NCI-H774 (cell line): ENCODE data around the gene PKP3.
"Not testable (repeated sequence)": the region's sequence is repeated elsewhere in the genome, so short reads cannot be mapped to it uniquely, and the experiment has no call there.

ENCODE experiments used
- DNase-seq: peaks from one replicate; lab custom pipeline; 2025; lab: John Stamatoyannopoulos, UW

Gene PKP3

GRCh38 chr11:425301-425700, 31.3 kb downstream of the PKP3 start:
- no peak for DNase-seq

DNA sequence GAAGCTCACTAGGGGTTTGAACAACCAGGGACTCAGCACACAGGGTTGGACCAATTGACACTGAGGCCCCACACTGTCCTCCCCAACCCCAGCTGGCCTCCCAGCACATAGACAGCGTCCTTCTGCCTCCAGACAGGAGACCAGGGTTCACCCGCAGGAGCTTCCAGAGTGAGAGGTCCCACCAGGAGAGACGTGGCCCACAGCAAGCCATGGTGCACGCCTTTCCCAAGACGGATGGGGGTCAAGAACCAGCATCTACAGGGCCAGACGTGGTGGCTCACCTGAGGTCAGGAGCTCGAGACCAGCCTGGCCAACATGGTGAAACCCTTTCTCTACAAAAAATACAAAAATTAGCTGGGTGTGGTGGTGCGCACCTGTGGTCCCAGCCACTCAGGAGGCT, 32.8 kb downstream of the PKP3 start:
- DNase-seq, result no peak

GRCh38 chr11:428295-428694, 34.3 kb downstream of the PKP3 start:
- no peak for DNase-seq

DNA sequence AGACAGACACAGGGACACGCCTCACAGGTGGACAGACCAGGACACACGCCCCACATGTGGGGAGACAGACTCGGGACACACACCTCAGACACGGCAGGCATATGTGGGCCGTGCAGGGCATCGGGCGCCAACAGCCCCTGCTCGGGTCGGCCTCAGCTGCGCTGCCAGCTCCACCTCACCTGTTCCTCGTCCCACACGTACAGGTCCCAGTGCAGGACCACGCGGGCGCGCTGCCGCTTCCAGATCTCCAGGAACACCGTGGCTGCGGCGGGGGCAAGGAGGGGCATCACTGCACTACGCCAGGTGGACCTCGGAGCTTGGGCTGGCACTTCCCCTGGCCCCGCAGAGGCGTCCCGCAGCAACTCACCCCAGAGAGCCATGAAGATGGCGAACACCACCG, 35.4 kb downstream of the PKP3 start:
- no peak for DNase-seq

DNA sequence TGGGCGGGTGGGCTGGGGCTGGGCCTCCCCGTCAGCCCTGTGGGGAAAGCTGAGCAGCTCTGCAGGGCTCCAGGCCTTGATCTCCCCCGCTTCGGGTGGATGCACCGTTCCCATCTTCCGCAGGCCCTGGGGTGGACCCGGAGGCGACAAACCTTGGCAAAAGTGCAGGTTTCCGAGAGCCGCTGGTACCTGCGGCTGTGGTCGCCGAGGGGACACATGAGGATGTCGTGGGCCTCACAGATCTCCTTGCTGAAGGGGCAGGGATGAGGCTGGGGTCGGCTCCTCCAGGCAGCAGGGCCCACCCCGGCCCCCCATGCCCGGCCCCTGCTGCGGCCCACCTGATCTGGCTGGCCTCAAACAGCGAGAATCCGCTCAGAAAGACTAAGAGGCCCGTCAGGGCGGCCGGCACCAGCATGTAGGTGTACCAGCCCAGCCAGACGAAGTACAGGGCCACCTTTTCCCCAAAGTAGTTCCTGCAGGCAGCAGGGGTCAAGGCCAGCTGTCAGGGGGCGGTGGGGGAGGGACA, 36.0 kb downstream of the PKP3 start:
- DNase-seq, result no peak

DNA sequence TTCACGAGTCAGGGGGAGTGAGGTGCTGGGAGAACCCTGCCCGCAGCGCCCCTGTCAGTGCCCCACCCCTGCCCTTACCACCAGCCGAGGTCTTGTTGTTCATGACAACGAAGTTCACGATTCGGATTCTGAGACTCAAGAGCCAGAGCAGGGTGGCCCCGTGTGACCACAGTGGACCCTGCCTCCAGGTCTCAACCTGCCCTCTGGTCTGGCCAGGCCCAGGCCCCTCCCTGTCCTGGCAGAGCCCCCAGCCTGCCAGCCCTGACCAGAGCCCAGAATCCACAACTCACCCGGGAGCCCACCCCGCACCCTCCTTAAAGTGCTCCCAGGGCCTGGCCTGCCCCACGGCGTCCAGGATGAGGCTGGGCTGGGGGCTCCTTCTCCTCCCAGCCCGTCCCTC, 37.9 kb downstream of the PKP3 start:
- no peak for DNase-seq

GRCh38 chr11:432501-433100, 38.6 kb downstream of the PKP3 start:
- DNase-seq, result no peak

DNA sequence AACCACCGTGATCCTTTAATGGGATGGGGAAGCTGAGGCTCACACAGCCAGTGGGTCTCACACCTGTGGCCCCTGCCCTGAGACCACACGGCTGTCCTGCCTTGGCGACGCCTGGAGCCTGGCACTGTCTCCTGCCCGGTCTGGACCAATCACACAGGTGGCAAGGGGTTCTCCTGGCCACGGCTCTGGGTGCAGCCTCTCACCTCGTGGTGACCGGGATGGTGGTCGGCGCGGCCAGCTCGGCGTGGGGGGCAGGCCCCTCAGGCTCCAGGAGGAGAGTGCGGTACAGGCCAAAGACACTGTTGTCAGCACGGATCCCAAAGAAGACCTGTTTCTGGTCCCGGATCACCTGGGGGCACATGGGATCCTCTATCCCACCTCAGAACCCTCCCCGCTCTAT, 39.1 kb downstream of the PKP3 start:
- no peak for DNase-seq

GRCh38 chr11:433641-434040, 39.6 kb downstream of the PKP3 start:
- DNase-seq, result no peak

- DNase-seq, result no peak
Measured at GRCh38 chr11:434496-434895, 40.5 kb downstream of the PKP3 start.

GRCh38 chr11:434999-435740, 41.2 kb downstream of the PKP3 start:
- not testable (repeated sequence) for DNase-seq

- no peak for DNase-seq
Measured at GRCh38 chr11:437228-437870, 43.3 kb downstream of the PKP3 start.

- DNase-seq, result no peak
Measured at GRCh38 chr11:438101-438844, 44.3 kb downstream of the PKP3 start.

- no peak for DNase-seq
Measured at GRCh38 chr11:439315-440064, 45.5 kb downstream of the PKP3 start.

GRCh38 chr11:440065-441042, 46.3 kb downstream of the PKP3 start:
- no peak for DNase-seq

- DNase-seq, result no peak
Measured at GRCh38 chr11:441043-441417, 47.0 kb downstream of the PKP3 start.

DNA sequence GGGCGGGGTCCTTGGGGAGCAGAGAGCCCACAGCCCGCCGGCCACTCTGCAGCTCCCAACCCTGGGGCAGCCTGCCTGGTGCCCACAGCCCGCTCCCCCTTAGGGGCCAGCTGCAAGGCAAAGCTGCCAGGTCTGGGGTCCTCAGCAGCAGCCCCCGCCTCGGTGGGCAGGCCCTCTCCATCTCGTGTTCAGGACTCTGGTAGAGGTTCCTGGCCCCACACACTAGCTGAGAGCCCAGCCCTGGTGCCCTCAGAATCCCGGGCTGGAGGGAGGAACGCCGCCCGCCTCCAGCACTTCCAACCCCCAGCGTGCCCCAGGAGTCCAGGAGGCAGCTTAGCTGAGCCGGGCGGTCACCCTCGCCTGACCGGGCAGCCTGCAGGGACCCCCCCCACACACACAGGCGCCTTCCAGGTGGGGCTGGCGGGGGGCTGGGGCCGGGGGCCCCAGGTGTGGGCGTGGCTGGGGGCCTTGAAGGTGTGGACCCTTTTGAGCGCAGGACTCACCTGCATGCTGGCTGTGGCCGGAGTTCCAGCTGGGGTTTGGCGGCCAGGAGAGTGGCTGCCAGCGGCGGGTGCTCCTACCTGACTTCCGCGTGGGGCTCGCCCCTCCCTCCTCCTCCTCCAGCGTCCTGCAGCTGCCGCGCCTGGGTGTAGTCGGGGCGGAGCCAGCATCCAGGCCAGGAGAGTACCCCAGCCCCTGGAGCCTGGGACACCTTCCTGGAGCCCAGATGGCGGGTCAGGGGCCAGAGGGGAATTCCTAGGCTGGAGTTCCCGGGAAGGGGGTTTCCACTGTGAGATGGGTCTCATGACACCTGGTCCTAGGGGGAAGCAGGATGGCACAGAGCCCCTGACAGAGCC, 47.6 kb downstream of the PKP3 start, which contains the start of gene ANO9:
ANO9 (minus strand) TSS at position 594 of the 857 bp plus-strand sequence; CDS start at position 509, 85 bp downstream.
- DNase-seq, result peak; percentile 71

- DNase-seq, result no peak
Measured at GRCh38 chr11:442611-443081, 48.6 kb downstream of the PKP3 start.

DNA sequence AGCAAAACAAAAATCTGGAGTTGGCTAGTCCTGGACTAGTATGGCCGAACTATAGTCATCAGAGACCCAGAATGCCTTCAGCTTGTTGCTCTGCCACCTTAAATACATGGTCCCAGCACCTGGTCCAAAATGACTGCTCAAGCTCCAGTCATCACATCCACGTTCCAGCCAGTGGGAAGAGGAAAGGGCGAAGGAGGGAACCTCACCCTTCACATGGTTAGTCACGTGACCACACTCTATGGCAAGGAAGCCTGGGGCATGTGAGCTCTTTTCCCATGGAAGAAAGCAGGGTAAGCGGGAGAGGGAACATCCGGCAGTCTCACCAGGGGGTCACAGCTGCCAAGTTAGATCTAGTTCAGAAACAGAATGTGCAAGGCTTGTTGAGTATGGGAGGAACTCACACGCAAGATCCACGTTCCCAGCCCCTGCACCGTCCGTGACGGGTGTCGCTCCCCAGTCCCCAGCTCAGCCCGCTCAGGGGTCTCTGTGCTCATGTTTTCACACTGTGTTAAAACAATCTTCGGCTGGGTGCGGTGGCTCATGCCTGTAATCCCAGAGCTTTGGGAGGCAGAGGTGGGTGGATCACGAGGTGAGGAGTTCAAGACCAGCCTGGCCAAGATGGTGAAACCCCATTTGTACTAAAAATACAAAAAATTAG, 49.7 kb downstream of the PKP3 start:
- DNase-seq, result peak; percentile 25
